D721Med (cell line): ENCODE measurements around the gene EMCN.

ENCODE experiments used
- DNase-seq: peaks from one replicate; pipeline ENCODE4 v3.0.0; 2011; ENCODE audit warnings: low spot score; ENCODE audit not compliant: insufficient read length
- FAIRE-seq: peaks from 2 replicates; lab custom pipeline; 2011; peaks lifted over from hg19 to GRCh38; lab: Jason Lieb, UNC
- TF ChIP-seq, protein P1 (sequence below): IDR thresholded peaks from 2 replicates; pipeline ENCODE4 v1.5.1; 2012; ENCODE audit warnings: mild to moderate bottlenecking, control low read depth; ENCODE audit not compliant: insufficient read depth; ENCODE audit errors: missing control alignments

EMCN gene

DNA sequence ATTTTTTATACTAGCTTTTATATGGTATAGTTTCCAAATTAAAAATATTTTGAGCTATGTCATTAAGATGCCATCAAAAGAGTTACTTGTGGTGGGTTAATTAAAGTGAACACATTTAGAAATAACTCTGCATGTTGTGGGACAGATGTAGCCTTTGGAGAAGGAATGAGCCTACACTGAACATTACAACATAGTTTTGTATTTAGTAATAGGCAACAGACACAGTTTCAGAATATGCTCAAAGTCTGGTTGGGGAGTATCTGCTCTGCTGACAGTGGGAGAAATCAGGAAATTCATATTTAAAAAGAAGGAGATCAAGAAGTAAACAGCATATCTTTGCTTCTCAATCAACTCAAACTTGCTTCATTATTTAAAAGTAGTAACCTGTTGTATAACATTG, 23.7 kb downstream of the EMCN start:
- TF ChIP-seq, protein P1, sequence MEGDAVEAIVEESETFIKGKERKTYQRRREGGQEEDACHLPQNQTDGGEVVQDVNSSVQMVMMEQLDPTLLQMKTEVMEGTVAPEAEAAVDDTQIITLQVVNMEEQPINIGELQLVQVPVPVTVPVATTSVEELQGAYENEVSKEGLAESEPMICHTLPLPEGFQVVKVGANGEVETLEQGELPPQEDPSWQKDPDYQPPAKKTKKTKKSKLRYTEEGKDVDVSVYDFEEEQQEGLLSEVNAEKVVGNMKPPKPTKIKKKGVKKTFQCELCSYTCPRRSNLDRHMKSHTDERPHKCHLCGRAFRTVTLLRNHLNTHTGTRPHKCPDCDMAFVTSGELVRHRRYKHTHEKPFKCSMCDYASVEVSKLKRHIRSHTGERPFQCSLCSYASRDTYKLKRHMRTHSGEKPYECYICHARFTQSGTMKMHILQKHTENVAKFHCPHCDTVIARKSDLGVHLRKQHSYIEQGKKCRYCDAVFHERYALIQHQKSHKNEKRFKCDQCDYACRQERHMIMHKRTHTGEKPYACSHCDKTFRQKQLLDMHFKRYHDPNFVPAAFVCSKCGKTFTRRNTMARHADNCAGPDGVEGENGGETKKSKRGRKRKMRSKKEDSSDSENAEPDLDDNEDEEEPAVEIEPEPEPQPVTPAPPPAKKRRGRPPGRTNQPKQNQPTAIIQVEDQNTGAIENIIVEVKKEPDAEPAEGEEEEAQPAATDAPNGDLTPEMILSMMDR: no peak
- FAIRE-seq: no peak
- DNase-seq: no peak

GRCh38 chr4:100493756-100494155, 24.1 kb downstream of the EMCN start:
- FAIRE-seq: no peak

GRCh38 chr4:100492129-100492528, 25.7 kb downstream of the EMCN start:
- DNase-seq (no peak), FAIRE-seq (no peak)
- TF ChIP-seq, protein P1: no peak

More at GRCh38 chr4:100493756-100494155, 24.1 kb downstream of the EMCN start:
- TF ChIP-seq, protein P1: no peak
- no peak for DNase-seq

DNA sequence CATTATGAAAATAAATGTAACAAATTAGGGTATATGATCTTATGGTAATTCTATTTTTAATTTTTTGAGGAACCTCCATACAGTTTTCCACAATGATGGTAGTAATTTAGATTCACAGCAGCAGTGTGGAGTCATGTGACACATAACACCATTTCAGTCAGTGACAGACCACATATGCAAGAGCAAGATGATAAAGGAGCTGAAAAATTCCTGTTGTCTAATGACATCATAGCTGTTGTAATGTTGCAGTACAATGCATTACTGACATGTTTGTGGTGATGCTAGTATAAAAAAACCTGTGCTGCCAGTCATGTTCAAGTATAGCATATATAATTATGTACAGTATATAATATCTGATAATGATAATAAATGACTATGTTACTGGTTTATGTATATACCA, 28.5 kb downstream of the EMCN start:
- TF ChIP-seq, protein P1: no peak
- no peak for DNase-seq
- no peak for FAIRE-seq

DNA sequence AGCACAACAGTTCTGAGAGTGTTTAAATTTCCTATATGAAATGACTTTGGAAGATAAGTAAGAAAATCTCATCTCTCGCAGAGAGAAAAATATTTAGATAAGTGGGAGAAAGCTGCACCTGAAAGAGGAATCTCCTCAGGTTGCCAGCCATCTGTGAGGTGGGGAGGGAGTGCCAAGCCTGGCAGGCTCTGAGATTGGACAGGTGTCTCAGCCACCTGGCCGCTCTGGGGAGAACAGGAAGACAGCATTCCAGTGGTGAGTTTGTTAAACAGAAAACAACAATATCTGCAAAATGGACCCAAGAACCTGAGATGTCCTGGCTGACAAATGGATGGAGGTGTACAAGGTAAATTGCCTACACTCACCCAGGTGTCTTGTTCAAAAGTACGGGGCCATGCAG, 31.3 kb downstream of the EMCN start:
- TF ChIP-seq, protein P1: no peak
- no peak for DNase-seq
- no peak for FAIRE-seq

DNA sequence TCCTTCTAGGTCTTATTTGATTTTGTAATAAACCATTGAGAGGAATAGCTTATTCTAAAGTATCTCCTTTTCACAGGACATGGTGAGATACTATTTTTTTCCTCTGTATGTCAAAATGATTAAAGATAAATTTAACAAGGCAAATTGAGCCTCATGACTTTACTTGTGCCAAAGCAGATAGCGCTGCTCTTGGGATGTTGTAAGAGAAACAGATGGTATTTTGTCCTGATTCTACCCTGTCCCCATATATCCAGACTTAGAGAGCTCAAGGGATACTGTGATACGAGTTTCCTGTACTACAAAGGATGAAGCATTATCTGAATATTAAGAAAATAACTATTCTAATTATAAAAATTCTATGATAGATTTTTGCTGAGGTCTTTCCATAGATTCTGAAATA, 34.0 kb downstream of the EMCN start:
- DNase-seq (no peak), FAIRE-seq (no peak)
- TF ChIP-seq, protein P1: no peak

GRCh38 chr4:100479971-100480370, 37.9 kb downstream of the EMCN start:
- FAIRE-seq: no peak
- TF ChIP-seq, protein P1: no peak
- DNase-seq: no peak
